K562 (cell line): ENCODE results near the gene VWA7. TPM values are rescaled to one million over a fixed set of nuclear protein-coding genes. Genes with fewer than 3 reads are reported as not detected.

ENCODE experiments used
- ATF7 ChIP-seq: fragments of 450-650 bp; IDR thresholded peaks from 2 replicates; pipeline ENCODE4 v1.7.1; 2014; ENCODE audit warnings: mild to moderate bottlenecking, moderate library complexity
- EWSR1 ChIP-seq: fragments of 450-650 bp; IDR thresholded peaks from 2 replicates; pipeline ENCODE4 v1.6.1; 2018; ENCODE audit warnings: borderline replicate concordance, mild to moderate bottlenecking, low read depth, moderate library complexity; ENCODE audit not compliant: partially characterized antibody
- HMBOX1 ChIP-seq: sonication (generic); IDR thresholded peaks from 2 replicates; pipeline ENCODE4 v1.6.1; 2016
- JUN ChIP-seq, 2 experiments: sonication (generic) in 1 of 2; formaldehyde crosslinking in 1 of 2; IDR thresholded peaks; 2 replicates each; pipeline versions ENCODE4 v1.6.1 to v1.8.0; 2012 to 2022; ENCODE audit warnings: borderline replicate concordance in 2 of 2, mild to moderate bottlenecking in 2 of 2, improper control_type of control experiment in 1 of 2, low read depth in 1 of 2, low read length in 1 of 2, missing genetic modification reagents in 1 of 2
- KLF6 ChIP-seq: fragments of 250-450 bp; sonication (Bioruptor Pico); IDR thresholded peaks from 2 replicates; pipeline ENCODE4 v1.4.0; 2020; ENCODE audit warnings: mild to moderate bottlenecking, moderate library complexity, borderline replicate concordance
- MCM2 ChIP-seq: fragments of 450-650 bp; IDR thresholded peaks from 2 replicates; pipeline ENCODE4 v1.6.1; 2017; ENCODE audit warnings: low read depth, mild to moderate bottlenecking
- MITF ChIP-seq: IDR thresholded peaks from 2 replicates; pipeline ENCODE4 v1.6.1; 2014; ENCODE audit warnings: antibody characterized with exemption
- NCOA6 ChIP-seq: fragments of 450-650 bp; IDR thresholded peaks from 2 replicates; pipeline ENCODE4 v1.6.1; 2017; ENCODE audit warnings: mild to moderate bottlenecking
- SMARCC2 ChIP-seq: fragments of 450-650 bp; IDR thresholded peaks from 2 replicates; pipeline ENCODE4 v1.6.1; 2017; ENCODE audit warnings: antibody characterized with exemption, moderate library complexity, mild to moderate bottlenecking, low read depth
- ZNF609 ChIP-seq: sonication (generic); formaldehyde crosslinking; IDR thresholded peaks from 2 replicates; pipeline ENCODE4 v1.8.1; 2023; ENCODE audit warnings: missing genetic modification reagents, mild to moderate bottlenecking, borderline replicate concordance
- ZNF644 ChIP-seq: fragments of 200-800 bp; sonication (Bioruptor generic); IDR thresholded peaks from 2 replicates; pipeline ENCODE4 v1.6.1; 2016; ENCODE audit warnings: low read depth, missing genetic modification characterization, missing compliant biosample characterization
- ZNF696 ChIP-seq: fragments of 250-450 bp; sonication (Bioruptor Pico); conservative IDR thresholded peaks from 2 replicates; pipeline ENCODE4 v1.4.0; 2020; ENCODE audit warnings: mild to moderate bottlenecking, moderate library complexity
- polyA plus RNA-seq, 8 experiments: library from polyadenylated mRNA; depleted of rRNA in 4 of 8; stranded (reverse) in 5 of 8; unstranded in 3 of 8; fragments of >200 nt; fragmentation: Nextera tagmentation in 2 of 8; fragmentation: Illumina TruSeq in 1 of 8; extraction: Ambion mirVana in 2 of 8; extraction: Trizol in 1 of 8; gene quantifications; 2 replicates each; pipeline versions ENCODE4 v1.2.1 to v1.2.3, GENCODE V29; 2011 to 2014; ENCODE audit warnings: inconsistent platforms in 1 of 8, missing spikeins in 1 of 8
- total RNA-seq, 7 experiments: library from RNA; depleted of rRNA in 6 of 7; stranded (reverse); fragments of >200 nt in 6 of 7; fragmentation: Illumina TruSeq in 2 of 7; extraction: Trizol in 2 of 7; gene quantifications; 2 replicates each; pipeline versions ENCODE4 v1.2.1 to v1.2.3, GENCODE V29; 2011 to 2021; ENCODE audit warnings: low replicate concordance in 1 of 7
- TF ChIP-seq, protein P1 (sequence below): sonication (generic); formaldehyde crosslinking; IDR thresholded peaks from 2 replicates; pipeline ENCODE4 v1.8.1; 2023; ENCODE audit warnings: mild to moderate bottlenecking, missing genetic modification reagents
- TF ChIP-seq, protein P2 (sequence below), 2 experiments: IDR thresholded peaks; 2 replicates each; pipeline ENCODE4 v1.6.1; 2011; ENCODE audit warnings: borderline replicate concordance in 1 of 2, control low read depth in 1 of 2, low read depth in 1 of 2, low read length in 1 of 2, mild to moderate bottlenecking in 1 of 2, mixed read lengths in 1 of 2, moderate library complexity in 1 of 2; ENCODE audit not compliant: insufficient read depth in 1 of 2, insufficient read length in 1 of 2, poor library complexity in 1 of 2, severe bottlenecking in 1 of 2; ENCODE audit errors: extremely low read depth in 1 of 2

VWA7 gene
- total and polyA plus RNA-seq, 9 of the 15 experiments (the other 6 are each of a cell fraction or from before 2014, with no cell fraction given), result 0.18 to 2.9 (median 0.95) TPM

DNA sequence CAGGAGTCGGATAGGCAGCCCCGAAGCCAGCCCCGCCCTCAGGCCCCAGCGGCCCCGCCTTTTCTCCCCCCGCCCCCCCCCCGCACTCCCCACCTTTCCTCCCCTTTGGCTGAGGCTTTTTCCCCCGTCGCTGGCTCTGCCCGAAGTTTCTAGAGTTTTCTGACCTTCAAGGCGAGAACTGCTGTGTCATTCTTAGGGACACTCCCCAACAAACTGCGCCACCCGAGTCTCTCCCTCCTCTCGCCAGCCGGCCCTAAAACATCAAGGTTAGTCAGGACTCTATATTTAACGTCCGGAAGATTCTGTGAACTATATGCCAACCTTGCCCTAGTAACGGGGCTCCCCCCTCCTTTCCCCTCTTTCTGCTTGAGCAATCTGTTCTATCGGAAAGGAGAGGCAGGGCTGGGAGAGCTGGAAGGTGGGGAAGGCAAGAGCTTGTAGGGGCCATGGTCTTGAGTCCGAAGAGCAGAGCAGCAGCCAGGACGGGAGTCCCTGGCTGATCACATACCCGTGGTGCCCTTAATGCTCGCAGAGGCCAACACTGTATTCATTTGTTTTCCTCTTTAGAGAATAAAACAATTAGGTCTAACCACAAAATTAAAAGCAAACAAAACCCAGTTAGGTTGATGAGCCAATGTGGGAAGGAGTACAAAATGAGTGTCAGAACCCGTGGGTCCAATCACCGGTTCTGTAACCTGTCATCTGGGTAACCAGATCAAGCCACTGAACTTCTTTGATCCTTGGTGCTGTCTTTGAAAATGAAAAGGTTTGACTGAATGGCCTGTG, 45.1 kb upstream of the VWA7 start (continued):
- TF ChIP-seq, protein P1, sequence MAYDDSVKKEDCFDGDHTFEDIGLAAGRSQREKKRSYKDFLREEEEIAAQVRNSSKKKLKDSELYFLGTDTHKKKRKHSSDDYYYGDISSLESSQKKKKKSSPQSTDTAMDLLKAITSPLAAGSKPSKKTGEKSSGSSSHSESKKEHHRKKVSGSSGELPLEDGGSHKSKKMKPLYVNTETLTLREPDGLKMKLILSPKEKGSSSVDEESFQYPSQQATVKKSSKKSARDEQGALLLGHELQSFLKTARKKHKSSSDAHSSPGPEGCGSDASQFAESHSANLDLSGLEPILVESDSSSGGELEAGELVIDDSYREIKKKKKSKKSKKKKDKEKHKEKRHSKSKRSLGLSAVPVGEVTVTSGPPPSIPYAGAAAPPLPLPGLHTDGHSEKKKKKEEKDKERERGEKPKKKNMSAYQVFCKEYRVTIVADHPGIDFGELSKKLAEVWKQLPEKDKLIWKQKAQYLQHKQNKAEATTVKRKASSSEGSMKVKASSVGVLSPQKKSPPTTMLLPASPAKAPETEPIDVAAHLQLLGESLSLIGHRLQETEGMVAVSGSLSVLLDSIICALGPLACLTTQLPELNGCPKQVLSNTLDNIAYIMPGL (CRISPR knock-in tag), result peak; percentile 11; the same call in 1 of the 2 replicates
- TF ChIP-seq ZNF609 (CRISPR knock-in tag) (no peak), JUN (IDR thresholded peaks at IDR 0.05; ENCODE audit: borderline replicate concordance, low read depth, low read length) (peak; percentile 73), JUN (CRISPR knock-in tag; IDR thresholded peaks at IDR 0.05; ENCODE audit: borderline replicate concordance) (no peak), HMBOX1 (peak; percentile 36; the same call in 1 of the 2 replicates), SMARCC2 (peak; percentile 87), NCOA6 (no peak), MCM2 (no peak), KLF6 (CRISPR knock-in tag) (peak; percentile 68; the same call in 1 of the 2 replicates), MITF (no peak), EWSR1 (no peak), ATF7 (no peak), ZNF696 (0 out of 2 replicates have a peak, but pooled peaks have one; percentile 60), ZNF644 (tag) (no peak; the same call in 1 of the 2 replicates)
- TF ChIP-seq, protein P2, sequence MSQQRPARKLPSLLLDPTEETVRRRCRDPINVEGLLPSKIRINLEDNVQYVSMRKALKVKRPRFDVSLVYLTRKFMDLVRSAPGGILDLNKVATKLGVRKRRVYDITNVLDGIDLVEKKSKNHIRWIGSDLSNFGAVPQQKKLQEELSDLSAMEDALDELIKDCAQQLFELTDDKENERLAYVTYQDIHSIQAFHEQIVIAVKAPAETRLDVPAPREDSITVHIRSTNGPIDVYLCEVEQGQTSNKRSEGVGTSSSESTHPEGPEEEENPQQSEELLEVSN (IDR thresholded peaks at IDR 0.05; ENCODE audit: borderline replicate concordance in 1 of 2, extremely low read depth in 1 of 2, insufficient read depth in 1 of 2, insufficient read length in 1 of 2, low read depth in 1 of 2, low read length in 1 of 2, poor library complexity in 1 of 2, severe bottlenecking in 1 of 2), result peak; percentile 25 to 74
